Adipose tissue (tissue), 3 donors: ENCODE measurements around the gene SLC25A18. TPM values are rescaled to one million over a fixed set of nuclear protein-coding genes. Genes with fewer than 3 reads are reported as not detected.
"Not testable (repeated sequence)": the region's sequence is repeated elsewhere in the genome, so short reads cannot be mapped to it uniquely, and the experiment has no call there.

Experiments
- H3K27ac ChIP-seq: one replicate; pipeline ENCODE4 v1.5.1; 2013; ENCODE audit warnings: low read depth, low read length
- WGBS, 3 donors: extraction: QIAGEN DNeasy Blood & Tissue Kit; methylation state at CpG; one replicate each; pipeline ENCODE4 v1.1.7; 2013; 5-methylcytosine and 5-hydroxymethylcytosine counted together
- polyA plus RNA-seq, 3 donors: library from polyadenylated mRNA; stranded (reverse); fragments of 200-250 nt; gene quantifications; one replicate each; pipeline ENCODE4 v1.2.3, GENCODE V29; 2013
- donor health status: healthy with polysubstance abuse.
- donor health status: Bipolar disorder and iron deficiency.
- donor health status: healthy.

The SLC25A18 gene
- polyA plus RNA-seq, 3 donors, result 3.1 to 13.0 (median 7.6) TPM

DNA sequence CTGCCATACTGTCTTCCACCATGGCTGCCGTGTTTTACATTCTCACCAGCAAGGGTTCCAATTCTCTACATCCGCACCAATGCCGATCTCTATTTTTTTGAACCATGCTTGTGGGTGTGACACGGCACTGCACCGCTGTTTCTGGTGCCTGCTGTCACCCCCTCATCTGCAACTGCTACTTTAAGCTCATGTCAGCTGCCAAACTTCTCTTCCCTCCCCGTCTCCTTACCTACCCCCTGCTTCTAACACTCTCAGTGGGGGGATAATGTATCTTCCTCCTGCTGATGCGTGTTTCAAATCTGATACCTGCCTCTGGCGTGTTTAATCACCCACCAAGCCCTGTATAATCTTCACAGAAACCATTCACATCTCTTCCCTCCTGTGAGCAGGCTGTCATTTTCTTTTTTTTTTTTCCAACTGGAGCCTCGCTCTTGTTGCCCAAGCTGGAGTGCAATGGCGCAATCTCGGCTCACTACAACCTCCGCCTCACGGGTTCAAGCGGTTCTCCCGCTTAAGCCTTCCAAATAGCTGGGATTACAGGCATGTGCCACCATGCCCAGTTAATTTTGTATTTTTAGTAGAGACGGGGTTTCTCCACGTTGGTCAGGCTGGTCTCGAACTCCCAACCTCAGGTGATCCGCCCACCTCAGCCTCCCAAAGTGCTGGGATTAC is 2.9 kb downstream of the SLC25A18 start:
- not testable (repeated sequence) for H3K27ac ChIP-seq
- 86 to 88% (median 87%) methylated on average over 19 of the region's 19 CpGs for WGBS, 3 donors

DNA sequence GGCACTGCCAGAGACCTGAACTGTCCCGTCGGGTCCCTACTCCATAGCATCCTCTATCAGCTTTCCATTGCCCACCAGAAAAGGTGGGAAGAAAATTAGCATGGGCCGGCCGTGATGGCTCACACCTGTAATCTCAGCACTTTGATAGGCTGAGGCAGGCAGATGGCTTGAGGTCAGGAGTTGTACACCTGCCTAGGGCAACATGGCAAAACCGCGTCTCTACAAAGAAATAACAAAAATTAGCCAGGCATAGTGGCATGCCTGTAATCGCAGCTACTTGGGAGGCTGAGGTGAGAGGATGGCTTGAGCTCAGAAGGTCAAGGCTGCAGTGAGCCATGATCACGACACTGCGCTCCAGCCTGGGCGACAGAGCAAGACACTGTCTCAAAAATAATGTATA is 3.5 kb downstream of the SLC25A18 start:
- WGBS, 3 donors, result 86% methylated on average over 10 of the region's 10 CpGs
- no peak overlapping the region for H3K27ac ChIP-seq

DNA sequence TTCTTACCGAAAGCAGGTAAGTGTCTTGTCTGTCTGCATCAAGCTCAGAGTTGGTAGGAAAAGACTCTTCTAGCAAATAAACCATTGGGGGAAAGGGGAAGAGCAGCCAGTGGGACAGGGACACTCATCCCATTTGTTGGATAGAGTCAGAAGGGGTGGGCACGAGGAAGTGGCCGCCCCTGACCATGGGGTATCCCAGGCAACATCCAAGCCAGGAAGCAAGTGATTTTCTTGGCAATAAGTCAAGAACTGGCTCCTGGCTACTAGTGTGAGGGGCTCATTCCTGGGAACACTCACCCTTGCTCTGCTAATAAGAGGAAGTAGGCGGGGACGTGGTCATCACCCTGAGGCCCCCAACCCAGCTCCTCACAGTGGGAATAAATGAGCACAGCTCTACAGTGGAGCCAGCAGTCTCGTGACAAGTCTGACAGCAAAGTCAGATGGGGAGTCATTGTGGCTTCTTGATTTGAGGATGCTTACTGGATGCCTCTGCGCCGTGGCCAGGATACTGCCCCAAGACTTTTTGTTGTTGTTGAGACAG is 6.7 kb downstream of the SLC25A18 start:
- peak overlapping the region; percentile 1 for H3K27ac ChIP-seq
- WGBS, 3 donors, result 27 to 39% (median 31%) methylated on average over 8 of the region's 8 CpGs

DNA sequence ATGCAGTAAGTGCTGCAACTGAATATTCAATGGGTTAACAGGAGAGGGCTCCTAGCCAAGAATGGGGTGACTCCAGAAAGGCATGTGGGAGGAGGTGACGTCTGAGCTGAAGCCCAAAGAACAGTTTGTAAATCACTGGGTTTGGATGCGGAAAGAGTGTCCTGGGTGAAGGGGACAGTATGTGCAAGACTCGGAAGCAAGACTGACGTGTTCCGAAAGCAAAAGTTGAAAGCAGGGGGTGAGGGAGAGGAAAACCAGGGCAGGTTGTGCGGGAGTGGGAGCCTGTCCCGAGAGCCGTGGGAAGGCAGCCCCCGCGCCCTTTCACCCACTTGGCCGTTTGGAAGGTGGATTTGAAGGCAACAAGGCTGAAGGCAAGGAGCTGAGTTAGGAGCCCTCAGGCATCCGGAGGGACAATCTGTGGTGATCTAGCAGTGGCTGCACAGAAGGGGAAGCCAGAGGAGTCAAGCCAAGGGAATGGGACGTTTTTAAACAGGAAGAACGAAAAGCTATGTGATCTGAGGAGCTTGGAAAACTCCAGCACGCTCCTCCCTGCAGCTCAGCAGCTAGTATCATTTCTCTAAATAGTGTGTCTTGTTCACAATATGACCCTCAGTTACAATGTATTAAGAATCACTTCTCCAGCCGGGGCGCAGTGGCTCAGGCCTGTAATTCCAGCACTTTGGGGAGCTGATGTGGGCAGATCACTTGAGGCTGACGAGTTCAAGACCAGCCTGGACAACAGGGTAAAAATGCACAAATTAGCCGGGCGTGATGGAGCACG is 7.7 kb downstream of the SLC25A18 start:
- H3K27ac ChIP-seq, result peak overlapping the region; percentile 72
- WGBS, 3 donors, result 39 to 41% (median 40%) methylated on average over 21 of the region's 21 CpGs

DNA sequence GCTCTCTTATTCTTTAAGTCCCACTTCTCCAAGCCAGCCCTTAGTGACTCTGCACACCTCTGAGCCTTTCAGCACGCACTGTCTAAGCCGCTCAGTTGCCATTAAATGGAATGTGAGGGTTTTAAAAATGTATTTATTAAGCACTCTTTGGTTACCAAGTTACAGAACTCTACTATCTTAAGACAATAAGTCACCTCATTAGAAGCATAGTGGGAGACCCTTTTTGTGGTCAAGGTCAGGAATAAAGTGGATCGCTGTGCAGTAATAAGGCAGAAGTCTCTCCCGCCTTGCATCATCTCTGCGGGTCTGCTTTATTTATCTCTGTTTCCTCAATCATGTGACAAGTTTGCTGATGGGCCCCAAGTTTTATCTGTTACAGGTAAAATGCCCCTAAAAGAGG is 11.9 kb downstream of the SLC25A18 start:
- WGBS, 3 donors, result 79 to 89% (median 89%) methylated on average over 5 of the region's 5 CpGs
- no peak overlapping the region for H3K27ac ChIP-seq

DNA sequence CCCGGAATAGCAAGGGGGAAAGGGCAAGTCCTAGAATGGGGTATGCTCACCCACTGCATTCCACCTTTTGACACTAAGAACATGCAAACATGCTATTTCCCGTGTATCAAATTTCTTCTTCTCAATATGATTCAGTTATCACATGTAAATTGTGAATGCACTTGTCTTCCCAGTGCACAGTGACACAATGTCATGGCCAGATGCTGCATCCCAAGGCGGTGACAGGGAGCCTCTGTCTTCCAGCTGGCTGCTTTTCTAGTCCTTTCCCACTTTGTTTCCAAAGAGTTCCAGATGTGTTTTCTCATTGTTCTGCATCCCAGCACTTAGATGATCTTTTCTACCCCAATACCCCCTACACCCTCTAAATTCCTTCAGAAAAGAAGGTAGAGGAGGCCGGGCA is 12.4 kb downstream of the SLC25A18 start:
- 80 to 86% (median 86%) methylated on average over 4 of the region's 4 CpGs for WGBS, 3 donors
- H3K27ac ChIP-seq, result no peak overlapping the region

DNA sequence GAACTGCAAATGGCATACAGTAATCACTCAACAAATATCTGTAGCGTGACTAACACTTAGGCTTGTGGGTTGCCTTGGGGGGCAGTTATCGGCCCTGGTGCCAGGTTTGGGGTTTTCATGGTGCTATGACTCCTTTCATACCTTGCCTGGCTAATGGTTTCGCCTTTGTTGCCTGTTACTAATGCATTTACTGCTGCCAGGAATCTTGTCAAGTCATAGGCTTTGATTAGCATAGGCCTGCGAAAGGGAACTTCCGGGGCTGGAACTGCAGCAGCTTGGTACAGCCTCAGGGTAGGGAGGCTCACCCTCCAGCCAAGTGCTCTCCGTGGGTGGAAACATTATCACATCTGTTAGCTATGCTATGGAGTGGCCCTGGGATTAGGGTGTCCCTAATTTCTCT is 13.2 kb downstream of the SLC25A18 start:
- 68 to 93% (median 72%) methylated on average over 6 of the region's 6 CpGs for WGBS, 3 donors
- no peak overlapping the region for H3K27ac ChIP-seq

DNA sequence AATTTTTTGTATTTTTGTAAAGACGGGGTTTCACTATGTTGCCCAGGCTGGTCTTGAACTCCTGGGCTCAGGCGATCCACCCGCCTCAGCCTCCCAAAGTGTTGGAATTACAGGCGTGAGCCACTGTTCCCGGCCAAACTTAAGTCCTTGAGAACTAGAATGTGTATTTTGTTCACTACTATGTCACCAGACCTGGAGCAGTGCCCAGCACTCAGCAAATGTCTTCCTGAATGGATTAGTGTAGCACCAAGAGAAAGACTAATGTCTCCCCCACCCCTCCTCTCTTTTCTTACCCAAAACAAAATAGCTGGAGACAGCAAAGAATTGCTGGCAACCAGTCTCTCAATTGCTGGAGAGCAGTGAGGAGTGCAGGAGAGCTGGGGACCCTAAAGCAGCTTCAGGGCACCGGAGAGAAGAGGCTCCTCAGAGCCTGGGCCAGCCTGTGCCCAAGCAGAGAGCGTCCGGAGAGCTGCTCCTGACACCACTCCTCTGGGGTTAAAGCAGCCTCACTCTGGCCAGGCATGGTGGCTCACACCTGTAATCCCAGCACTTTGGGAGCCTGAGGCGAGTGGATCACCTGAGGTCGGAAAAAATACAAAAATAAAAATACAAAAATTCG is 14.9 kb downstream of the SLC25A18 start:
- 58 to 75% (median 65%) methylated on average over 11 of the region's 11 CpGs for WGBS, 3 donors

DNA sequence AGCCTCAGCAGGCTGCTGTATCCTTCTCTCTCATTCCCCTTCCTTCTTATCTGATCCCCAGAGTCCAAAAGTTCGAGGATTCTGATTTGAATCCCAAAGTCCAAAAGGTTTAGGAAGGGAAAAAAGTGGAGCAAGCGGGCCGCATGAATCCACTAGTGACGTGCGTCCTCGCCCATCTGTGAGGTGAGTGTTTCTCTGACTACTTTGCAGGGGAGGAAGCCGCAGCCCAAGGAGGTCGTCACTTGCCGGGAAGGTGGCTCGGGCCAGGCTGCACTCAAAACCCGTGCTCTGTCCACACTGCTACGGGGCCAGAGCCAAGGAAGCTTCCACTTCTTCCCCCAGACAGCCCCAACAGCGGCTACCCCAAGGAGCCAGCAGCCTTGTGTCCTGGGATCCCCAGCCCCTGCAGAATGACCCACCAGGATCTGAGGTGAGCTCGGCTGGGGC is 16.3 kb downstream of the SLC25A18 start:
- no peak overlapping the region for H3K27ac ChIP-seq
- 89 to 93% (median 92%) methylated on average over 14 of the region's 14 CpGs for WGBS, 3 donors

More for the DNA sequence above, 14.9 kb downstream of the SLC25A18 start:
- no peak overlapping the region for H3K27ac ChIP-seq

DNA sequence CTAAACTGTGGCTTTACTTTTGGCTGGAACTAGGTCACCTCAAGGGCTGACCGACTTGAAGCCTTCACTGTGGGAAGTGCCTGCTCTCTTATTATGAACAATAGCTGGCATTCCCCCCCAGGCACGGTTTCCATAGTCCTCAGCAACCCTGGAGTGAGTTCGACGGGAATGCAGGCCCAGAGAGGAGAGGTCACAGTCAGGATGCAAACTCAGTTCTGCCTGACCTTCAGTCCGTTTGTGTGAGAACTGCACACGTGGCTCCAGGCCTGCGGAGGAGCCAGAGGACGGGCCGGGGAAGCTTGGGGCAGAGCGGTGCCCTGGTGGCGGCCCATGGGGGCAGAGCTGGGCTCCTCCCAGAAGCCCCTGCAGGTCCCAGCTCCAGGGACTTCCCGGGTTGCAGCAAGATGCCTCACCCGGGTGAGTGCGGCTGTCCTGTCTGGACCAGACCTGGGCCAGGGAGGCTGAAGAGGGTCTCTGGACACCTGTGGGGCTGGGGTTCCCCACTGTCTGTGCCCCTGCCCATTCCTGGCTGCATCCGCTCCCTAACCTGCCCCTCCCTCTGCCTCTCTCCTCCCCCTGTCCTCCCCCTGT is 17.2 kb downstream of the SLC25A18 start:
- WGBS, 3 donors, result 42 to 69% (median 67%) methylated on average over 15 of the region's 15 CpGs

DNA sequence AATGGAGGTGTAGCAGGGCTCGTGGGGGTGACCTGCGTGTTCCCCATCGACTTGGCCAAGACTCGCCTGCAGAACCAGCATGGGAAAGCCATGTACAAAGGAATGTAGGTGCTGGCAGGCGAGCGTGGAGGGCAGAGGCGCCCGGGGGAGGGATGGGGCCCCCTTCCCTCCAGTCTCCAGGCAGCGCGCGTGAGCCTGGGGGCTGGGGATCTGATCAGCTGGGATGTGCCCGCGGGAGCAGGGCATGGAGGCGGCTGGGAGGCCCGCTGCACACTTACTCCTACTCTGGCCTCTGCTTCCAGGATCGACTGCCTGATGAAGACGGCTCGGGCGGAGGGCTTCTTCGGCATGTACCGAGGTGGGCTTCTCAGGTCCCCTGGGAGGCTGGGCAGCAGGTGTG is 17.8 kb downstream of the SLC25A18 start:
- WGBS, 3 donors, result 74 to 87% (median 78%) methylated on average over 18 to 21 of the region's 21 CpGs
- no peak overlapping the region for H3K27ac ChIP-seq

More for the DNA sequence above, 17.2 kb downstream of the SLC25A18 start:
- H3K27ac ChIP-seq, result no peak overlapping the region

DNA sequence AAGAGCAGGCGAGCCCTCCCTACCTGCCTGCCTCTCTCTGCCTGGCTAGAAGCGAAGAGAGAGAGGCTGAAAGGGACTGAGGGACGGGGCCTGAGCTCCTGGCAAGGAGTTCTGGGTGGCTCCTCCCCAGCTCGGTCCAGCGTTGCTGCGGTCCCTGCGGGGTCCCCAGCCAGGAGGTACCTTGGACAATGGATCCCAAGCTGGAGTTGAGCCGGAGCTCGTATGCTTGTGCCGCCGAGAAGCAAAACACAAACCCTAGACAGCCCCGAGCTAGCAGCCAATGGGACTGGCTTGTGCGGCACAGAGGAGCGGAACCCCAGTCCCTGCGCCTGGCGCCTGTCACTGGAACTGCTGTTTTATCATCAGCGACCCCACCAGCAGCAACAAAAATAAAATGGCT is 18.3 kb downstream of the SLC25A18 start:
- H3K27ac ChIP-seq, result no peak overlapping the region

DNA sequence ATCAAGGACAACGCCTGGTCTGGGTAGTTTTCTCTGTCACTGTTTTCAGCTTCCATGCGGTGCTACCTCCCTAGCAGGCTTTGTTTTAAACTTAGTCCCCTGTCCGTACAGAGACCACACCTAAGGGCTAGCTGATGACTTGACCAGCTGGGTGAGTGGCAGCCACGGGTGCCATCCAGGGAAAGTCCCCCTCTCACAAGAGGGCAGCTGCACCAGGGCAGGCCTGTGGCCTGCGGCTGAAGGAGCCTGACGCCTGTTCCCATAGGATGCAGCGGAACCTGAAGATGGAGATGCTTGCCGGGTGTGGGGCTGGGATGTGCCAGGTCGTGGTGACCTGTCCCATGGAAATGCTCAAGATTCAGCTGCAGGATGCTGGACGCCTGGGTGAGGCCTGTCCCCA is 19.9 kb downstream of the SLC25A18 start:
- H3K27ac ChIP-seq, result no peak overlapping the region
- WGBS, 3 donors, result 87 to 91% (median 91%) methylated on average over 10 of the region's 10 CpGs

More for the DNA sequence above, 18.3 kb downstream of the SLC25A18 start:
- 80 to 91% (median 86%) methylated on average over 17 of the region's 17 CpGs for WGBS, 3 donors

DNA sequence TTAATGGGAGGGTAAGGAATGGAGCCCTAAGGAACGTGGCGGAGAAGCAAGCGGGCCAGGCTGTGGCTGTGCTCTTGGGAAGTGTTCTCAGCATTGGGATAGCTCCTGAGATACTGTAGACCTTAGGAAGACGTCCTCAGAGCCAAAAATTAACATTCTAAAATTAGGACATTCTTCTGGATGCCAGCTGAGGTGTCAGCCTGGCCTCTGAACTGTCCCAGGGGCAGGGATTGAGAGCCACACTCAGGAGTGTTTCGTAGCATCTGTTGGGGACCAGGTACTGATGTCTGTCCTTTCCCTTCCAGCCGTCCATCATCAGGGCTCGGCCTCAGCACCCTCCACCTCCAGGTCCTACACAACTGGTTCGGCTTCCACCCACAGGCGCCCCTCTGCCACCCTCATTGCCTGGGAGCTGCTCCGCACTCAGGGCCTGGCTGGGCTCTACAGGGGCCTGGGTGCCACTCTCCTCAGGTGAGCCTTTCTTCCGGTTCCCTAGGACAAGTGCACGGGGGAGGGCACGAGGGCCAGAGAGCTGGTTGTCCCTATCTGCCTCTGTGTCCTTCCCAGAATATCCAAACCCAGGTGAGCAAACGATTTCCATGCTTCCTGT is 23.6 kb downstream of the SLC25A18 start:
- 84 to 89% (median 87%) methylated on average over 14 of the region's 14 CpGs for WGBS, 3 donors
- no peak overlapping the region for H3K27ac ChIP-seq

DNA sequence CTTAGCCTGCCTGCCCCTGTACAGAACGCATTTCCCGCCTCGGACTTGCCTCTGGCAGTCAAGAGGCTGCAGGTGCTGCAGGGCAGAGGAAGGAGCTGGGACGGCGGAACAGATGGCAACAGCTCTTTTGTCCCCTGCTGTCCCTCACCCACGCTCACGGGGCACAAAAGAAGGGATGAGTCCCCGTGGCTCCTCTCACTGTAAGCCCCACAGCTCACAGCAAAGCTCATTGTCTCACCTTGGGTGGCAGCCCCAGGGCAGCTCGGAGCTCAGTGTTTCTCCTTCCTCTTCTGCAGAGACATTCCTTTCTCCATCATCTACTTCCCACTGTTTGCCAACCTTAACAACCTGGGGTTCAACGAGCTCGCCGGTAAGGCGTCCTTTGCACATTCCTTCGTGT is 24.3 kb downstream of the SLC25A18 start:
- H3K27ac ChIP-seq, result no peak overlapping the region
- 82 to 94% (median 91%) methylated on average over 14 of the region's 14 CpGs for WGBS, 3 donors

DNA sequence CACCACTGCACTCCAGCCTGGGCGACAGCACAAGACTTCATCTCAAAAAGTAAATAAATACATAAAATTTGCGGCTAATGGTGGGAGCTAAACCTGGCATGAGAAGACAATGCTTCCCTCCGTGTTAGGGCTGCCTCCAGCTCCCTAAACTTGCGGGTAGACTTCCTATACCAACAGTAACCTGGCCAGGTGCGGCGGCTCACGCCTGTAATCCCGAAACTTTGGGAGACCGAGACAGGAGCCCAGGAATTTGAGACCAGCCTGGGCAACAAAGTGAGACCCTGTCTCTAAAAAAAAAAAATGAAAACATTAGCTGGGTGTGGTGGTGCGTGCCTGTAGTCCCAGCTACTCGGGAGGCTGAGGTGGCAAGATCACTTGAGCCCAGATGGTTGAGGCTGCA is 25.3 kb downstream of the SLC25A18 start:
- 94 to 97% (median 96%) methylated on average over 11 of the region's 11 CpGs for WGBS, 3 donors
- H3K27ac ChIP-seq, result no peak overlapping the region

DNA sequence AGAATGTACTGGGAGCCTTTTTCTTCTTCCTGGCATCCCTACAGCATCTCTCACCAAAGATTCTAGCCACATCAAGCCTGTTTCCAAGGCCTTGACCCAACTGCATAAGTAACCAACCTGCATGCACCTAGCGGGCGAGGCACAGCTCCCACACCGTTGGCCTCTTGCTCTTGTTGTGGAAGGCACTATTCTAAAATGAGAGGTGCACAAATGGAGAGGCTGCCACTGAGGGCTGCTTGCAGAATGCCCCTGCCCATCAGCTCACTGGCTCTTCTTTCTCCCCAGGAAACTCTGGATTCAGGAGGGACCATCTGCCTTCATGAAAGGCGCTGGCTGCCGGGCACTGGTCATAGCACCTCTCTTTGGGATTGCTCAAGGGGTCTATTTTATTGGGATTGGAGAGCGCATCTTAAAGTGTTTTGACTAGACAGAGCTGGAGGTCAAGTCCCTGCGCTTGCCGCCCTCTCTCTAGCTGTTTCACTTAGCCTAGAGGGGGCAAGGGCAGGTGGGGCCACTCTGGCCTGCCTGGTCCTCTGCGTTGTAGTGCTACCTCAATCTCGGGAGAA is 26.6 kb downstream of the SLC25A18 start:
- WGBS, 3 donors, result 91 to 93% (median 92%) methylated on average over 10 of the region's 10 CpGs
- H3K27ac ChIP-seq, result no peak overlapping the region

DNA sequence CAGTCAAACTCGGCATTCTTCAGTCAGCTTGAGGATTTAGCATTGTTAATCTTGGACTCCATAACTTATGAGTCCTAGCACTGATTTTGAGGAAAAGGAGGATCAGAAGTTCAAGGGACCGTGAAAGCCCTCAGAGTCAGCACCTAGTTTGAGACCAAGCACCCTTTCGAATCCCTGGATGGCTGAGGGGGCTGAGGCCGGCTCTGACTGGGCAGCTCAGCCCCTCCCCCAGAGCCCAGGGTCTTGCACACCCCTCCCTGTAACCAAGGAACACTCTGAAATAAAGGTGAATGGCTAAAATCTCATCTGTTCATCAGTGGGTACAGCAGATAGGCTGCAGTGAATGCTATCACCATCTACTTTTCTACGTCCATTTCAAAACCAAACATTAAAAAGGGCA is 27.3 kb downstream of the SLC25A18 start:
- 81 to 89% (median 84%) methylated on average over 5 of the region's 5 CpGs for WGBS, 3 donors
- no peak overlapping the region for H3K27ac ChIP-seq
